Cardiac fibroblast (primary cell): ENCODE data around the gene VAV2.
A peak's percentile ranks its signal among the peaks of the same experiment; 100 is the strongest.

Experiments
- DNase-seq, 2 donors: peaks; one replicate each; pipeline versions ENCODE4 v3.0.0 to v3.0.0-alpha.2; 2010; ENCODE audit warnings: low read depth in 2 of 2
- H3K4me3 ChIP-seq, 2 donors: replicated peaks in 1 of 2; 1 replicate in 1 of 2; 2 replicates in 1 of 2; pipeline ENCODE4 v1.5.1; 2011; ENCODE audit warnings: low read depth in 2 of 2, low read length in 2 of 2, mild to moderate bottlenecking in 2 of 2, moderate library complexity in 1 of 2
- TF ChIP-seq, protein P1 (sequence below): IDR thresholded peaks from one replicate; pipeline ENCODE4 v1.5.1; 2011; ENCODE audit warnings: low read depth, mild to moderate bottlenecking, low read length, inconsistent platforms

Gene VAV2

DNA sequence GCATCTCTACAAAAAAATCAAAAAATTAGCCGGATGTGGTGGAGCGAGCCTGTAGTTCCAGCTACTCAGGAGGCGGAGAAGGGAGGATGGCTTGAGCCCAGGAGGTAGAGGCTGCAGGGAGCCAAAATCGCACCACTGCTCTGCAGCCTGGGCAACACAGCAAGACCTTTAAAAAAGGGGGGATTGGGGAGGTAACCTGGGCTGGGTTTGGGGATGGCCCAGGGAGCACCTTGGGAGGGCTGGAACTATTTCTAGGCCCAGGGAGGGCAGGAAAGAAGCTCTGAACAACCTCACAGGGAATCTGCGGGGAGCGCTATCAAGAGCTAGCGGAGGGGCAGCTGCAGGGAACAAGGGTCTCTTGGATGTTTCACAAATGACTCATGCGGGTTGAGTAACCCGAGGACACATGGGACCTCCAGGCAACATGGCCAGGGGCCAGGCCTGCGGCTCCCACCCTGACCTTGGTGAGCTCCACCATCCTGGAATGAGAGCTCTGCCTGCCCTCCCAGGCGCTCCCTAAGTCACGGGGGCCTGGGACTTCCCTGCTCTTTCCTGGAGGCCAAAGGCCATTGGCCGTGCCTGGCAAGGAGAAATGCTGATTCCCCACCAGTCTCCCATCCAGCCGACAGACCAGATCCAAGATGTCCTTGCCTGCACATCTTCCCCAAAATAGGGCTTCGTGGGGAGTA lies 277.4 kb downstream of the VAV2 start:
- TF ChIP-seq, protein P1, sequence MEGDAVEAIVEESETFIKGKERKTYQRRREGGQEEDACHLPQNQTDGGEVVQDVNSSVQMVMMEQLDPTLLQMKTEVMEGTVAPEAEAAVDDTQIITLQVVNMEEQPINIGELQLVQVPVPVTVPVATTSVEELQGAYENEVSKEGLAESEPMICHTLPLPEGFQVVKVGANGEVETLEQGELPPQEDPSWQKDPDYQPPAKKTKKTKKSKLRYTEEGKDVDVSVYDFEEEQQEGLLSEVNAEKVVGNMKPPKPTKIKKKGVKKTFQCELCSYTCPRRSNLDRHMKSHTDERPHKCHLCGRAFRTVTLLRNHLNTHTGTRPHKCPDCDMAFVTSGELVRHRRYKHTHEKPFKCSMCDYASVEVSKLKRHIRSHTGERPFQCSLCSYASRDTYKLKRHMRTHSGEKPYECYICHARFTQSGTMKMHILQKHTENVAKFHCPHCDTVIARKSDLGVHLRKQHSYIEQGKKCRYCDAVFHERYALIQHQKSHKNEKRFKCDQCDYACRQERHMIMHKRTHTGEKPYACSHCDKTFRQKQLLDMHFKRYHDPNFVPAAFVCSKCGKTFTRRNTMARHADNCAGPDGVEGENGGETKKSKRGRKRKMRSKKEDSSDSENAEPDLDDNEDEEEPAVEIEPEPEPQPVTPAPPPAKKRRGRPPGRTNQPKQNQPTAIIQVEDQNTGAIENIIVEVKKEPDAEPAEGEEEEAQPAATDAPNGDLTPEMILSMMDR = no peak
- DNase-seq = peak; percentile 93 to 97
- H3K4me3 ChIP-seq = no peak overlapping the region

DNA sequence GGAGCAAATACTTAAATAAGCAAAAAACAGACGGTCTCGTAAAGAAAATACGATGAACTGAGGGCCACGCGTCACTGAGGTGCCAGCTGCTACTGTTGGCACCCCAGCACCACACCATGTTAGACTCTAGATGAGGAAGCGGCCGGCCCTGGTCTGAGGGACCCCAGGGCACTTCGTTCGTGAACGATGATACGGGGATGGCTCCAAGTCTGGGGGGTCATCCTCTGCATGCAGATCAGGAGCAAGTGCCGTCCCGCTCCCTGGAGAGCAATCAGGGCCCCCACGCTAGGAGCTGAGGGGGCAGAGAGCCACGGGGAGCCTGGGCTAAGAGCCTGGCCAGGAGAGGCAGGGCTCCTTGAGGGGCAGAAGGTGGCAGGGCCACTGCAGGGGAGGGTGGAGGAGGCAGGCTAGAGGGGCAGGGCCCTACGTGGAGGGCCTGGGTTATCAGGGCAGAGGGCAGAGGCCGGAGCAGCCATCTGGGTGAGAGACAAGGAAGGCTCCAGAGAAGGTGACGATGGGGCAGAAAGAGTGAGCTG lies 278.1 kb downstream of the VAV2 start:
- TF ChIP-seq, protein P1 = no peak
- no peak overlapping the region for H3K4me3 ChIP-seq
- DNase-seq = no peak

DNA sequence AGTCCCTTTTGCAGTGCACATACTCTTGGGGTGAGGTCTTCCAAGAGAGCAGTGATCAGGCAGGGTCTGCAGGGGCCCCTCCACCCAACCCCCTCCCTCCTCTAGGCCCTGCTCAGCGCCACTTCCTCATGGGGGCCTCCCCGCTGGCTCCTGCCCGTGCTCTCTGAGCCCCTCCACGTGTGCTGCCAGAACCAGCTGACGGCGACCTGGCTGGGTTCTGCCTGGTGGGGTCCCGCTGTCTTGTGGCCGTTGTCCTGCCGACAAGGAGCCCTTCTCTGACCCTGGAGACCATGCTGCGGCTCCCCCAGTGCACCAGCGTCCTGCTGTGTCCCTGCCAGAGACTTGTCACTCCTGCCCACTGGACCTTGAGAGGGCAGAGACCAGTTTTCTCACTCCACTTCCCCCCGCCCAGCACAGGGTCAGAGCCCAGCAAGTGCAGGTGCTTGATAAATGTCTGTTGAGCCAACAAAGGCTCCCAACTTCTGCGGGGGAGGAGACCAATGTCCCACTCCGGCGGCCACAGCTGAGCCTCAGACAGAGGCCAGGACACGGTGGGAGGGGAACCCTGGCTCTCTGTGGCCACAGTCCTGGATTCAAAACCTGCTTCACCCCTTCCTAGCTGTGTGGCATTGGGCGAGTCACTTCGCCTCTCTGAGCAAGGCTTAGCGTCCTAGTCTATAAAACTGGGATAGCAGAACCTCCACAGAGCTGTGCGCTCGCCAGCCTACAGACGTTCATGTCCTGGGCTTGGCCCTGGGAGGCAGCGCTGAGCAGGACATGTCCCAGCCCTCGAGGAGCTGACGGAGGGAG lies 278.8 kb downstream of the VAV2 start:
- TF ChIP-seq, protein P1 = no peak
- H3K4me3 ChIP-seq = no peak overlapping the region
- DNase-seq = no peak

DNA sequence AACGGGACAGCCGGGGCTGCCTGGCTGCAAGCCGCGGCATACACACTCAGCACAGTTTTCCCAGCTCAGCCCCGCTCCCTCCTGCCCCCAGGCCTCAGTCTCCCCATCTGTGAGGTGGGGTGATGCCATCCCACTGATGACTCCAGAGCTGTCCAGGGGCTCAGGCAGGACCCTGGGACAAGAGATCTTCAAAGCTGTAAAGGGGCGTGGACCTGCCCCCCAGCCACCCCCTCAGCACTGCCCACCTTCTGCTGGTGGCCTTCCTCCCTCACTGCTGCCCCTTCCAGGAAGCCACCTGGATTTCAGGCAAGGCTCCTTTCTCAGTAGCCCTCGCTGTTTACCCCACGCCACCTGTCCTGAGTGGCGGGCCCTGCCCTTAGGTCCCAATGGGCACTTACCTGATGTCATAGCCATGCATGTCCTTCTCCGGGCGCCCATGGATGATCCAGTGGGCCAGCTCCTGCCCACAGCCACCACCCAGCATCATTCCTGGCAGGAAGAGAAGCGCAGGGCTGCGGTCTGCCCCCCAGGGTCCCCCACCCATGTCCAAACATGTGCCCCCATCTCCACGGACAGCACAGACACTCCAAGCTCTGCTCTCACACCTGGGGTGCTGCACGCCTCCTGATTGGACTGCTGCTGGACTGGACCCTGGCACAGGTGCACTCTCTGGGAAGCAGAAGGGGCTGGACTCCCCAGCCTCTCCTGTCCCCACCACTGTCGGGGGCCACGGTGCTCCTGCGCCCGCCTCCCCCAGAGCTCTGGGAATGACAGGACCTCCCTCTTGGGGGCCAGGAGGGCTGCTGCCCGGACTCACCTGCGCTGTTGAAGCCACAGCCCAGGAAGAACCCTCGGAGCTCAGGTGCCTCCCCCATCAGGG lies 279.7 kb downstream of the VAV2 start:
- no peak overlapping the region for H3K4me3 ChIP-seq
- no peak for DNase-seq
- TF ChIP-seq, protein P1 = no peak
